Keratinocyte (primary cell): ENCODE measurements around the gene ATF6.

Experiments used
- EZH2 ChIP-seq: IDR thresholded peaks from one replicate; pipeline ENCODE4 v1.6.1; 2012; ENCODE audit warnings: inconsistent platforms, mild to moderate bottlenecking, low read length, moderate library complexity
- TF ChIP-seq, protein P1 (sequence below), 3 experiments: IDR thresholded peaks in 1 of 3; conservative IDR thresholded peaks in 1 of 3; optimal IDR thresholded peaks in 1 of 3; 2 replicates in 2 of 3; 3 replicates in 1 of 3; pipeline versions ENCODE3 to v1.5.1; 2011; ENCODE audit warnings: low read length in 3 of 3, mild to moderate bottlenecking in 3 of 3, moderate library complexity in 2 of 3, control low read depth in 1 of 3, inconsistent platforms in 1 of 3; ENCODE audit not compliant: insufficient read depth in 2 of 3; ENCODE audit errors: extremely low read depth in 1 of 3

DNA sequence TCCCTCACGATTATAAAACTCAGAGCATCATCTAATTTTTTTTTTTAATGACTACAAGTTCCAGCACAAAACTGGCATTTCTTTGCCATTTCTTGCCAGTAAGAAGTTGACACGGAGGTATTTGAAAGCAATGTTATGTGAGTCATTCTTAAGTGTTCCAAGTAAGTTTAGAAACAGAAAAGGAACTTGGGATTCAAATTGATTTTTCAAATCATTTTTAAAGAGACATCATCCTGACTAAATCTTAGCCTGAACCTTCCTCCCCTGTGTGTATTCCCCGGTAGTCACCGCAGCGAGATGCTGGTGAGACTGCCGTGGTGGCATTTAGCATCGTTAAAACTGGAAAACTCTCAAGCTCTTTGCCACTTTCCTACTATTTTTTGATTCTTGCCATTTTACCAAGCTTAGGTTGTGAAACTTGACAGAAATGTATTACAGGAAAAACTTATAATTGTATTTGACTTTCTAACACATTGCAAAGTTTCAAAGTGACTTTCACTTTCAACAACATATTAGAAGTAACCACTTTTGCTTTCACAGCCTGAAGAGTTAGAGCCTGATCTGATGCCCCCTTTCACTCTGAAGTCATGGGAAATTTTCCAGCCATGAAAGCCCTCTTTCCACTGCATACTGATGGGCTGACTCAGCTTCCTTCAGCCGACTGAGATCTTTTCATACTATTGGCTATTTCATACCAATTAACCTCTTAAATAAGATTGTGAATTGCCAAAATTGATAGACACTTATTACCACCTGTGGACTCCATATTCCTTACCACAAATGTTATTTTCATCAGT is 196.2 kb downstream of the ATF6 start:
- TF ChIP-seq, protein P1, sequence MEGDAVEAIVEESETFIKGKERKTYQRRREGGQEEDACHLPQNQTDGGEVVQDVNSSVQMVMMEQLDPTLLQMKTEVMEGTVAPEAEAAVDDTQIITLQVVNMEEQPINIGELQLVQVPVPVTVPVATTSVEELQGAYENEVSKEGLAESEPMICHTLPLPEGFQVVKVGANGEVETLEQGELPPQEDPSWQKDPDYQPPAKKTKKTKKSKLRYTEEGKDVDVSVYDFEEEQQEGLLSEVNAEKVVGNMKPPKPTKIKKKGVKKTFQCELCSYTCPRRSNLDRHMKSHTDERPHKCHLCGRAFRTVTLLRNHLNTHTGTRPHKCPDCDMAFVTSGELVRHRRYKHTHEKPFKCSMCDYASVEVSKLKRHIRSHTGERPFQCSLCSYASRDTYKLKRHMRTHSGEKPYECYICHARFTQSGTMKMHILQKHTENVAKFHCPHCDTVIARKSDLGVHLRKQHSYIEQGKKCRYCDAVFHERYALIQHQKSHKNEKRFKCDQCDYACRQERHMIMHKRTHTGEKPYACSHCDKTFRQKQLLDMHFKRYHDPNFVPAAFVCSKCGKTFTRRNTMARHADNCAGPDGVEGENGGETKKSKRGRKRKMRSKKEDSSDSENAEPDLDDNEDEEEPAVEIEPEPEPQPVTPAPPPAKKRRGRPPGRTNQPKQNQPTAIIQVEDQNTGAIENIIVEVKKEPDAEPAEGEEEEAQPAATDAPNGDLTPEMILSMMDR (optimal IDR thresholded peaks at IDR 0.05 in 1 of 3, IDR thresholded peaks at IDR 0.05 in 1 of 3, conservative IDR thresholded peaks at IDR 0.05 in 1 of 3; ENCODE audit: extremely low read depth in 1 of 3, insufficient read depth in 2 of 3, low read length in 3 of 3): no peak
- TF ChIP-seq EZH2: no peak
